Activated CD4-positive, CD25-positive, alpha-beta regulatory T cell treated with anti-CD3 and anti-CD28 coated beads, Interleukin-2, amount 50 U/mL, for 72 hours (primary cell): ENCODE data around the gene CTTN.
A peak's percentile ranks its signal among the peaks of the same experiment; 100 is the strongest.

Experiments
- DNase-seq: peaks from one replicate; pipeline ENCODE4 v3.0.0; 2021

CTTN gene

GRCh38 chr11:70410276-70411205 lies 12.2 kb downstream of the CTTN start:
- DNase-seq = no peak

- DNase-seq = no peak
Measured at GRCh38 chr11:70411713-70412452, 13.6 kb downstream of the CTTN start.

- DNase-seq = no peak
Measured at GRCh38 chr11:70413151-70413550, 14.8 kb downstream of the CTTN start.

GRCh38 chr11:70414341-70415100 lies 16.2 kb downstream of the CTTN start:
- no peak for DNase-seq

GRCh38 chr11:70415191-70415590 lies 16.9 kb downstream of the CTTN start:
- DNase-seq = no peak

- DNase-seq = no peak
Measured at GRCh38 chr11:70415642-70416395, 17.5 kb downstream of the CTTN start.

GRCh38 chr11:70416881-70417280 lies 18.6 kb downstream of the CTTN start:
- DNase-seq = no peak

GRCh38 chr11:70418130-70418529 lies 19.8 kb downstream of the CTTN start:
- no peak for DNase-seq

- no peak for DNase-seq
Measured at GRCh38 chr11:70419307-70420007, 21.1 kb downstream of the CTTN start.

GRCh38 chr11:70420008-70420464 lies 21.7 kb downstream of the CTTN start:
- DNase-seq = no peak

- no peak for DNase-seq
Measured at GRCh38 chr11:70420496-70420895, 22.2 kb downstream of the CTTN start.

GRCh38 chr11:70421123-70421522 lies 22.8 kb downstream of the CTTN start:
- DNase-seq = no peak

- no peak for DNase-seq
Measured at GRCh38 chr11:70422692-70423522, 24.6 kb downstream of the CTTN start.

GRCh38 chr11:70423523-70424505 lies 25.5 kb downstream of the CTTN start:
- DNase-seq = peak; percentile 46

GRCh38 chr11:70424765-70425344 lies 26.5 kb downstream of the CTTN start:
- DNase-seq = no peak

- DNase-seq = no peak
Measured at GRCh38 chr11:70427436-70427835, 29.1 kb downstream of the CTTN start.

- no peak for DNase-seq
Measured at GRCh38 chr11:70428701-70429427, 30.5 kb downstream of the CTTN start.

GRCh38 chr11:70429428-70429705 lies 31.0 kb downstream of the CTTN start:
- DNase-seq = no peak
